ENCODE results near the gene PDE4C. TPM values are rescaled to one million over a fixed set of nuclear protein-coding genes. Genes with fewer than 3 reads are reported as not detected.

Gene PDE4C
- total and polyA plus RNA-seq, 2 donors (not counting 1 experiment from before 2014, with no cell fraction given): 0.35 to 2.0 TPM

DNA sequence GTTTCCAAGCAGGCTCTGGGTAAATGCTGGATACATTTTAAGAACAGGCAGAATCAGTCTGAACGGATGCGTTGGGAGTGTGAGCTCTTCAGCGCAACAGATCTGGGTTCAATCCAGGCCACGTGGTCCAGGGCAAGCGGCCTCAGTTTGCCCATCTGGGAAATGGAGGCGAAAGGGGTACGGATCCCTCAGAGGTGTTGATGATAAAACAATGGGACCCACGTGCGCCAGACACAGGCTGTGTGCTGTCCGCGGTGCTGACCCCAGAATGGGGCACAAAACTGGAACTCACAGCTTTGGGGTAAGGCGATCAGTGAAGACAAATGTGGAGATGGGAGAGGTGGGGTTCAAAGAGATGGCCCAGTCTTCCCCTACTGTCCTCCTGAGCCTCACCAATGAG lies 13.1 kb upstream of the PDE4C start:
- Histone ChIP-seq H3K4me1 (ENCODE audit: control insufficient read depth, extremely low read depth, insufficient read depth, low read length) (no peaks in the 10 kb centered on the region), H3K4me3 (replicated peaks in 1 of 4; ENCODE audit: control extremely low read depth in 1 of 4, insufficient read depth in 1 of 4, low read depth in 3 of 4, low read length in 4 of 4) (no peak overlapping the region), H3K27ac (ENCODE audit: insufficient read depth, low read length) (no peak overlapping the region), H4K20me1 (ENCODE audit: control insufficient read depth, extremely low read depth, insufficient read depth, low read length) (no peaks in the 10 kb centered on the region), H3K4me2 (ENCODE audit: extremely low read depth, insufficient read depth, low read length) (no peak overlapping the region), H3K36me3 (ENCODE audit: control insufficient read depth, insufficient read depth, low read length) (no peaks in the 10 kb centered on the region), H2AFZ (ENCODE audit: low read length) (no peak overlapping the region), H3K79me2 (ENCODE audit: control insufficient read depth, insufficient read depth, low read length) (no peaks in the 10 kb centered on the region), H3K9me3 (ENCODE audit: control insufficient read depth, insufficient read depth, low read depth, low read length) (no peaks in the 10 kb centered on the region), H3K9ac (ENCODE audit: insufficient read depth, low read length) (no peak overlapping the region), H3K27me3 (ENCODE audit: control insufficient read depth, insufficient read depth, low read length) (peaks cover 3% of the 10 kb centered on the region)
- DNase-seq (ENCODE audit: low read depth in 2 of 2): no peak
- TF ChIP-seq, protein P1, sequence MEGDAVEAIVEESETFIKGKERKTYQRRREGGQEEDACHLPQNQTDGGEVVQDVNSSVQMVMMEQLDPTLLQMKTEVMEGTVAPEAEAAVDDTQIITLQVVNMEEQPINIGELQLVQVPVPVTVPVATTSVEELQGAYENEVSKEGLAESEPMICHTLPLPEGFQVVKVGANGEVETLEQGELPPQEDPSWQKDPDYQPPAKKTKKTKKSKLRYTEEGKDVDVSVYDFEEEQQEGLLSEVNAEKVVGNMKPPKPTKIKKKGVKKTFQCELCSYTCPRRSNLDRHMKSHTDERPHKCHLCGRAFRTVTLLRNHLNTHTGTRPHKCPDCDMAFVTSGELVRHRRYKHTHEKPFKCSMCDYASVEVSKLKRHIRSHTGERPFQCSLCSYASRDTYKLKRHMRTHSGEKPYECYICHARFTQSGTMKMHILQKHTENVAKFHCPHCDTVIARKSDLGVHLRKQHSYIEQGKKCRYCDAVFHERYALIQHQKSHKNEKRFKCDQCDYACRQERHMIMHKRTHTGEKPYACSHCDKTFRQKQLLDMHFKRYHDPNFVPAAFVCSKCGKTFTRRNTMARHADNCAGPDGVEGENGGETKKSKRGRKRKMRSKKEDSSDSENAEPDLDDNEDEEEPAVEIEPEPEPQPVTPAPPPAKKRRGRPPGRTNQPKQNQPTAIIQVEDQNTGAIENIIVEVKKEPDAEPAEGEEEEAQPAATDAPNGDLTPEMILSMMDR (conservative IDR thresholded peaks at IDR 0.05 in 1 of 2, IDR thresholded peaks at IDR 0.05 in 1 of 2; ENCODE audit: low read depth in 1 of 2, low read length in 2 of 2): no peak
- no peak for TF ChIP-seq EZH2 (IDR thresholded peaks at IDR 0.05; ENCODE audit: low read length, missing control alignments)

DNA sequence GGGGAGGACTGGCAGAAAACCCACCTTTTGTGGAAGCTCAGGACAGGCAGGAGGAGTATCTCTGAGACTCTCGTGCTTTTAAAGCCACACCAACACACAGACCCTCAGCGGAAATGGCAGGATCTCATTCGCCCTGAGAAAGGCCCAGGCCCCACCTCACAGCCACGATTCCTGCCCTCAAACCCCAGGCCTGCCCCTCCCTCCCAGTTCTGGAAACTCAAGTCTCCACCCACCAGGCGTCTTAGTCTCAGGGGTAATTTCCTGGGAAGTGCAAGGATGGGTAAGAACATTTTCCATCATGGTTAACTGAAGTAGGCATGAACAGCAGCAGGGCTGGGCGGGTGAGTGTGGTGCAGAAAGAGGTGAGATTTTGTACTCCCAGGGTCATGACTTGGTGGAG lies 8.0 kb upstream of the PDE4C start:
- no peak overlapping the region for H3K4me3 ChIP-seq (replicated peaks in 1 of 4; ENCODE audit: control extremely low read depth in 1 of 4, insufficient read depth in 1 of 4, low read depth in 3 of 4, low read length in 4 of 4)
- no peak for DNase-seq (ENCODE audit: low read depth in 2 of 2)
- H2AFZ ChIP-seq (ENCODE audit: low read length): no peak overlapping the region

DNA sequence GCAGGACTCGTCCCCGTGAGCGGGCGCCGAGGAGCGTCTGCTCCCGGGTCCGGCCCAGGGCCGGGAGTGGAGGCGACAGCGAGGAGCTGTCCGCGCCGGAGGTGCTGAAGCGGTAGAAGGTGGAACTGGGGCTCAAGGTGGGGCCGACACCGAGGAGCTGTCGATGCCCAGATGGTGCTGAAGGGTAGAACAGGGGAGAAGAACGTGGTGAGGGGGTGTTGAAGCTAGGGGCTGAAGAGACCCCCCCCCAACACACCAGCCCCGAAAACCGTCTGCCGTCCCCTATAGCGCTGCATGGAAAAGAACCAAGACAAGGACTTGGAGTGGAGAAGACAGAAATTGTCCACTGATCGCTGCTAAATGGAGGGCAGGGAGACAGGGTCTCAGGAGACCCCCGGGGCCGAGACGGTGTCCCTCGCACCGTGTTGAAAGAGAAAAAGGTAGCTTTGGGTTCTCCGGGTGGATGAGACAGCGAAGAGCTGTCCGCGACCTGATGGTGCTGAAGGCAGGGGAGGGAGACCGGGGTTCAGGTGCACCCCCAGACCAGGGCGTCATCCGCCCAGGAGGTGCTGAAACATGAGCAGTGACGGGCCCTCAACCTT lies 7.1 kb upstream of the PDE4C start:
- H3K27ac ChIP-seq (ENCODE audit: insufficient read depth, low read length): no peak overlapping the region
- no peaks in the 10 kb centered on the region for H3K79me2 ChIP-seq (ENCODE audit: control insufficient read depth, insufficient read depth, low read length)
- no peaks in the 10 kb centered on the region for H4K20me1 ChIP-seq (ENCODE audit: control insufficient read depth, extremely low read depth, insufficient read depth, low read length)
- H3K4me2 ChIP-seq (ENCODE audit: extremely low read depth, insufficient read depth, low read length): no peak overlapping the region
- no peak for TF ChIP-seq EZH2 (IDR thresholded peaks at IDR 0.05; ENCODE audit: low read length, missing control alignments)
- TF ChIP-seq, protein P1 (conservative IDR thresholded peaks at IDR 0.05 in 1 of 2, IDR thresholded peaks at IDR 0.05 in 1 of 2; ENCODE audit: low read depth in 1 of 2, low read length in 2 of 2): no peak
- H3K9ac ChIP-seq (ENCODE audit: insufficient read depth, low read length): no peak overlapping the region
- DNase-seq (ENCODE audit: low read depth in 2 of 2): peak; percentile 30 to 45
- H3K36me3 ChIP-seq (ENCODE audit: control insufficient read depth, insufficient read depth, low read length): no peaks in the 10 kb centered on the region
- no peaks in the 10 kb centered on the region for H3K4me1 ChIP-seq (ENCODE audit: control insufficient read depth, extremely low read depth, insufficient read depth, low read length)
- H2AFZ ChIP-seq (ENCODE audit: low read length): no peak overlapping the region
- no peaks in the 10 kb centered on the region for H3K9me3 ChIP-seq (ENCODE audit: control insufficient read depth, insufficient read depth, low read depth, low read length)
- peaks cover 13% of the 10 kb centered on the region for H3K27me3 ChIP-seq (ENCODE audit: control insufficient read depth, insufficient read depth, low read length)
- H3K4me3 ChIP-seq (replicated peaks in 1 of 4; ENCODE audit: control extremely low read depth in 1 of 4, insufficient read depth in 1 of 4, low read depth in 3 of 4, low read length in 4 of 4): no peak overlapping the region

More for the DNA sequence above, 8.0 kb upstream of the PDE4C start:
- Histone ChIP-seq H3K36me3 (ENCODE audit: control insufficient read depth, insufficient read depth, low read length) (no peaks in the 10 kb centered on the region), H3K4me1 (ENCODE audit: control insufficient read depth, extremely low read depth, insufficient read depth, low read length) (no peaks in the 10 kb centered on the region), H3K9me3 (ENCODE audit: control insufficient read depth, insufficient read depth, low read depth, low read length) (no peaks in the 10 kb centered on the region), H3K4me2 (ENCODE audit: extremely low read depth, insufficient read depth, low read length) (no peak overlapping the region), H3K27me3 (ENCODE audit: control insufficient read depth, insufficient read depth, low read length) (peaks cover 12% of the 10 kb centered on the region), H3K27ac (ENCODE audit: insufficient read depth, low read length) (no peak overlapping the region), H3K9ac (ENCODE audit: insufficient read depth, low read length) (no peak overlapping the region), H4K20me1 (ENCODE audit: control insufficient read depth, extremely low read depth, insufficient read depth, low read length) (no peaks in the 10 kb centered on the region), H3K79me2 (ENCODE audit: control insufficient read depth, insufficient read depth, low read length) (no peaks in the 10 kb centered on the region)
- TF ChIP-seq EZH2 (IDR thresholded peaks at IDR 0.05; ENCODE audit: low read length, missing control alignments): no peak
- TF ChIP-seq, protein P1 (conservative IDR thresholded peaks at IDR 0.05 in 1 of 2, IDR thresholded peaks at IDR 0.05 in 1 of 2; ENCODE audit: low read depth in 1 of 2, low read length in 2 of 2): no peak

All from fibroblast of lung (primary cell).